Naive thymus-derived CD8-positive, alpha-beta T cell (primary cell): ENCODE measurements around the gene BARHL1. TPM values are rescaled to one million over a fixed set of nuclear protein-coding genes. Genes with fewer than 3 reads are reported as not detected.

Experiments used
- ATAC-seq, 2 donors: fragments of 150-1000 bp; cut with Tn5 transposase in 1 of 2; sonication (Bioruptor Pico), chemical (Tn5 transposase) in 1 of 2; 1 replicate in 1 of 2; 2 replicates in 1 of 2; pipeline ENCODE4 v1.10.0; 2021; ENCODE audit warnings: mild to moderate bottlenecking in 2 of 2, moderate library complexity in 2 of 2
- POLR2A ChIA-PET: fragments of 350-600 bp; sonication (Branson Sonifier 250); formaldehyde crosslinking; loops from one replicate; lab custom pipeline; 2021; ENCODE audit warnings: antibody characterized with exemption; lab: Charles Lee
- DNase-seq, 10 donors: peaks; one replicate each; pipeline versions ENCODE4 v3.0.0 to v3.0.0-alpha.2; 2020 to 2022
- H3K27ac Mint-ChIP-seq, 10 donors: one replicate each; pipeline ENCODE4 v1.8.0; 2020 to 2022; ENCODE audit warnings: mild to moderate bottlenecking in 10 of 10, mixed read lengths in 10 of 10, moderate library complexity in 4 of 10, inconsistent platforms in 1 of 10
- H3K27me3 Mint-ChIP-seq, 5 donors: one replicate each; pipeline ENCODE4 v1.8.0; 2021 to 2022; ENCODE audit warnings: mixed read lengths in 5 of 5
- H3K36me3 Mint-ChIP-seq, 3 donors: one replicate each; pipeline ENCODE4 v1.8.0; 2020 to 2022; ENCODE audit warnings: mixed read lengths in 3 of 3, mild to moderate bottlenecking in 2 of 3, inconsistent platforms in 1 of 3
- H3K4me1 Mint-ChIP-seq, 4 donors: one replicate each; pipeline ENCODE4 v1.8.0; 2021 to 2022; ENCODE audit warnings: mixed read lengths in 4 of 4
- H3K4me3 Mint-ChIP-seq, 10 donors: one replicate each; pipeline ENCODE4 v1.8.0; 2020 to 2022; ENCODE audit warnings: mild to moderate bottlenecking in 10 of 10, mixed read lengths in 10 of 10, moderate library complexity in 6 of 10, inconsistent platforms in 1 of 10
- H3K9me3 Mint-ChIP-seq, 9 donors: one replicate each; pipeline ENCODE4 v1.8.0; 2020 to 2022; ENCODE audit warnings: mixed read lengths in 9 of 9, mild to moderate bottlenecking in 3 of 9, inconsistent platforms in 1 of 9, moderate library complexity in 1 of 9
- polyA plus RNA-seq, 3 donors: library from polyadenylated mRNA; unstranded; fragments of 300-500 nt; fragmentation: Illumina TruSeq; gene quantifications; one replicate each; pipeline ENCODE4 v1.2.3, GENCODE V29; 2021
- total RNA-seq, 8 experiments: library from RNA in 2 of 8; stranded (reverse) in 2 of 8; gene quantifications; one replicate each; pipeline ENCODE4 v1.2.3 and lab custom pipeline; 2021 to 2026

Gene BARHL1
- total and polyA plus RNA-seq, 5 experiments from 2014 or later: not detected

DNA sequence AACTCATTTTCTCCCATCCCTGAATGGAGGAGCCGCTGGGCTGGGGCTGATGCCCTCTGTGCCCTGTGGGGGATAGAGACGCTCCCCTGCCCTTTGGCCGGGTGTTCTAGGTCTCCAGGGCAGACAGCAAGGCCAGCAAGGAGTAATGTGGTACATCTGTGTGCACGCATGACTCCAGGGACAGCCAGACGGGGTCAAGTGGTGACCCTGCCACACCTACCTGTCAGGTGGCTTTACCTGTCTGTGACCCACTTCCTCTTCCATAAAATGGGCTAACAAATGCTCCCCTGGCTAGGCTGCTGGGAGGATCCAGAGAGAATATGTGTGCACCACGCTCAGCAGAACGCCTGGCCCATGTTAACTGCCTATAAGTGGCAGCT is 35.4 kb upstream of the BARHL1 start:
- ATAC-seq (no peak), DNase-seq (peak in 1 of 10 donors; percentile 37)
- Mint-ChIP-seq H3K36me3 (no peaks in the 10 kb centered on the region), H3K9me3 (no peaks in the 10 kb centered on the region), H3K27me3 (peaks cover 0 to 35% (median 6%) of the 10 kb centered on the region in 5 donors), H3K4me3 (no peak overlapping the region), H3K4me1 (peaks cover 0 to 1% (median 0%) of the 10 kb centered on the region in 4 donors), H3K27ac (no peak overlapping the region)
- POLR2A ChIA-PET: no interaction called here

DNA sequence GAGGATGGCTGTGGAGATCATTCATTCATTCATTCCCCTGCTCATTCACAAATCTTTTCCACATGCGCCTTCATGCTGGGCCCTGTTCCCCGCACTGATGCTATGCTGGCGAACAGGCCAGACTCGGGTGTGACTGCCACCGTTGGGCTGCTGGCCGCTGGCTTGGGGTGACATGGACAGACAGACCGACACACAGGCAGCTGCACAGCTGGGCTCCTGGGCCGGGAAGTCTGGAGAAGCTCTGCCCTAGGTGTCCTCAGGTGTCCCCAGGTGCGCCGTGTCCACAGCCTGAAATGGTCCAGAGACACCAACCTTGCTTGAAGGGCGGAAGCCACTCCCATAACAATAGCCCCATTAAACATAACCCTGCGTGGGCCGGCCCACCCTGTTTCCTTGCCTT is 35.0 kb upstream of the BARHL1 start:
- DNase-seq (no peak), ATAC-seq (no peak)
- Mint-ChIP-seq H3K27me3 (peaks cover 0 to 39% (median 6%) of the 10 kb centered on the region in 5 donors), H3K4me3 (no peak overlapping the region), H3K36me3 (peaks cover 0 to 2% (median 0%) of the 10 kb centered on the region in 3 donors), H3K9me3 (no peaks in the 10 kb centered on the region), H3K27ac (peak overlapping the region in 1 of 10 donors; percentile 25), H3K4me1 (peaks cover 0 to 1% (median 0%) of the 10 kb centered on the region in 4 donors)
- POLR2A ChIA-PET: no interaction called here

DNA sequence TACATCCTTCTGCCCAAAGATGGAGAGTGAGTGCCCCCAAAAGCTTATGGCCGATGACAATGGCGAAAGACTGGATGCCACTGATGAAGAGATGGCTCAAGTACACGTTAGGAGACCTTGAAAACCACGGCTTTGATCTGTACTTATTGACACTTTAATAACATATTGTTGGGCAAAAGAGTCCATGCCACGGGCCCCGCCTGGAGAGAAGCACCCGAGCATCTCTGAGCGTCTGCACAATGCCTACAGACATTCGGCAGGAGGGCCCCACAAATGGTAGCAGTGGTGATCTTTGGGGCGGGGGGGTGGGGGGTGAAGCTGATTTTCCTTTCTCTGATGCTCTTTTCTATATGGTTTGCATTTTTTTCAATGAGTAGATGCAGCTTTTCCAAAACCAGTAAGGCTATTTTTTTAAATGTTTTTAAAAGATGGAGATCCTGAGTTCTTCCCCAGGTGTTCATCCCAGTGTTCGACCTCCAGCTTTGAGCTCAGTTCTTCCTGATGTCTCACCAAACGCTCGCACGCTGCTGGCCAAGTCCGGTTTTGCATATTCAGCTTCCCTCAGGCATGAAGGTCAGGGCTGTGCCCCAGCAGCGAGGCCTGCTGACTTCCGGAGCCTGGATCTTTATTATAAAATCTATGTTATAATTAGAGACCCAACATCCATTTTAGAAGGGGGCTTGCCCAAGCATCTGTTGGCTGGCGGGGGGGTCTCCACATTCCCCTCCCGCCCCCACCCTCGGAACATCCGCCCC is 34.3 kb upstream of the BARHL1 start:
- DNase-seq: no peak
- H3K4me1 Mint-ChIP-seq: peaks cover 0 to 1% (median 0%) of the 10 kb centered on the region in 4 donors
- H3K36me3 Mint-ChIP-seq: peaks cover 0 to 2% (median 2%) of the 10 kb centered on the region in 3 donors
- no peak overlapping the region for H3K27ac Mint-ChIP-seq
- no peak overlapping the region for H3K4me3 Mint-ChIP-seq
- peaks cover 0 to 39% (median 6%) of the 10 kb centered on the region in 5 donors for H3K27me3 Mint-ChIP-seq
- POLR2A ChIA-PET: no interaction called here
- no peaks in the 10 kb centered on the region for H3K9me3 Mint-ChIP-seq
- ATAC-seq: no peak

DNA sequence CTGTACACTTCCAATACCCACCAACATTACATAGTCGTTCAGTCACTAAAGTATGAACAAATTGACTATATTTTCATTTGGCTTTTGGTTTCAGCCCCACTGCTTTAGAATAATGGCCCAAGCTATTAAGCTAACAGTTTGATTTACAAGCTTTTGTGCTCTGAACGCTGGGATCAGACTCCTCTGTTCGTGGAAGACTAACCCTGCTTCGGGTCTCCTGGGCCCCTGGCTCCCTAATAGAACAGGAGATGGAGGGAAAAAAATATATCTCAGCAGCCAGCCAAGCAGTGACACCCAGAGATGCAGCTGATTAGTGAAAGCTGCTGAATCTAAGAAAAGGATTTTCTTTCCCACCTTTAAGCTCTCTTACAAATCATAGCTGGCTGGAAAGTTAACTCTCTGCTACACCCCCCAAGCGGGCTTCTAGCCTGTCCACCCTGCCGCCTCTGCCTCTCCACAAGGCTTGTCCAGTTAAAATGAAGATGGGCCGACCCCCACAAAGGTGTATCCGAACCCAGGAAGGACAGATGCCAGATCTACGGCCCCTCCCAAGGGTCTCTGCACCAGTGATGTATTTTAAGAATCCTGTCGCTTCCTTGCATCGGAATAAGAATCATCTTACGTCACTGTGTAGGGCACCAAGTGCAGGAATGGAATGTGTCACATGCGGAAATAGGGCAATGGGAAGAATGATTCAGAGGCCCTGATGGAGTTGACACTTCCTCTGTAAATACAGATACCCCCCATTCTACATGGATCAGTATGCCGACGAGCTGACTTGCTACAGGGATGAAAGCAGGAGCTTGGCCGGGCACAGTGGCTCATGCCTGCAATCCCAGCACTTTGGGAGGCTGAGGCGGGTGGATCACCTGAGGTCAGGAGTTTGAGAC is 33.4 kb upstream of the BARHL1 start:
- Mint-ChIP-seq H3K36me3 (peaks cover 0 to 2% (median 2%) of the 10 kb centered on the region in 3 donors), H3K27me3 (peaks cover 0 to 39% (median 6%) of the 10 kb centered on the region in 5 donors)
- ATAC-seq: no peak

DNA sequence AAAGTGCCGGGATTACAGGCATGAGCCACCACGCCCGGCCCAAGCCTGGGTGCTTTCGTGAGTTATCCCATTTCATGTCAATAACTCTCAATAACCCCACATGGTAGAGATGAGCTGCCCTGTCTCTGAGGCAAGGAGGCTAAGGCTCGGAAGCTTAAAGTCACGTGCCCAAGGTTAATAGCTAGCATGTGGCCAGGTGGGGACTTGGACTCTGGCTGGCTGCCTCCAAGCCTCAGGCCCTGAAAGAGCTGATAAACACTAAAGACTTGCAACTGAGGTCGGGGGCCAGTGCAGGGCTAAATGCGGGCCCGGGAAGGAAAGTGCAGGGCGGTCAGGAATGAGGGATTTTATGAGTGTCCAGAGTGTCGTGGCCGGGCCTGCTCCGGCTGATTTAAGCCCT is 30.9 kb upstream of the BARHL1 start:
- ATAC-seq: no peak
- Mint-ChIP-seq H3K4me1 (peaks cover 0 to 1% (median 0%) of the 10 kb centered on the region in 4 donors), H3K4me3 (no peak overlapping the region), H3K27ac (no peak overlapping the region), H3K36me3 (peaks cover 0 to 2% (median 2%) of the 10 kb centered on the region in 3 donors), H3K27me3 (peaks cover 0 to 23% (median 7%) of the 10 kb centered on the region in 5 donors), H3K9me3 (peaks cover 0 to 3% (median 0%) of the 10 kb centered on the region in 9 donors)
- DNase-seq: no peak
- POLR2A ChIA-PET: no interaction called here

More for the DNA sequence above, 33.4 kb upstream of the BARHL1 start:
- no peak for DNase-seq
- H3K4me1 Mint-ChIP-seq: peaks cover 0 to 1% (median 0%) of the 10 kb centered on the region in 4 donors
- no peak overlapping the region for H3K4me3 Mint-ChIP-seq
- POLR2A ChIA-PET: no interaction called here
- no peaks in the 10 kb centered on the region for H3K9me3 Mint-ChIP-seq
- no peak overlapping the region for H3K27ac Mint-ChIP-seq

DNA sequence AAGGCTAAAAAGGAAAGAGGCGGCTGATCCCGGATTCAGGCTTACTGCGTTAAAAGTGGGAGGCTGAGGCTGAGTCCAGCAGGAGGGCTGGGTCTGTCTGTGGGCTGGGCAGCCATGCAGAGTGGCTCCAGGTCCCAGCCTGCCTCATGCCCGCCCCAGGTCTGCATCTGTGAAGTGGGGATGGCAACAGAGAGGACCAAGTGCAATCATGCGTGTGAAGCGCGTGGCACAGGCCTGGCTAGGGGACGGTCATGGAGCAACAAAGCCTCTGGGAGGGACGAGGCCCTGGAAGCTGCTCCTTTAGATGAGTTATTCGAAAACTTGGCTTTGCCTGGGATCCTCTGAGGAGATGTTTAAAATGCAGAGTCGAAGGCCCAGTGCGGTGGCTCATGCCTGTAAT is 30.4 kb upstream of the BARHL1 start:
- H3K27me3 Mint-ChIP-seq: peaks cover 3 to 25% (median 7%) of the 10 kb centered on the region in 5 donors
- peaks cover 0 to 3% (median 0%) of the 10 kb centered on the region in 9 donors for H3K9me3 Mint-ChIP-seq
- no peak overlapping the region for H3K27ac Mint-ChIP-seq
- DNase-seq: no peak
- peaks cover 0 to 1% (median 0%) of the 10 kb centered on the region in 4 donors for H3K4me1 Mint-ChIP-seq
- peaks cover 0 to 2% (median 2%) of the 10 kb centered on the region in 3 donors for H3K36me3 Mint-ChIP-seq
- H3K4me3 Mint-ChIP-seq: no peak overlapping the region
- POLR2A ChIA-PET: no interaction called here
- no peak for ATAC-seq

DNA sequence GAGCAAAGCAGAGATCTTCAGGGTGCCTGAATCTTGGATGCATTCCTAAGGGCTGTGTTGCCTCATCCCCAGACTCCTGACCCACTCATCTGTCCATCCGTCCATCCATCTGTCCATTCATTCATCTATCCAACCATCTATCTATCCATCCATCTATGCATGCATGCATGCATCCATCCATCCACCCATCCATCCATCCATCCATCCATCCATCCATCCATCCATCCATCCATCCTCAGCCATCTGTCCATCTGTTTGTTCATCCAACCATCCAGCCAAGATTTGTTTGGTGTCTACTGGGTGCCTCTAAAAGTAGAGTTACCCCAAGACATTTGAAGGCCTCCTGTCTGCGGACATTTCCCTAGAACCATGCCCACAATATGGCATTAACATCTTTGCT is 27.7 kb upstream of the BARHL1 start:
- no peak for ATAC-seq
- Mint-ChIP-seq H3K4me3 (no peak overlapping the region), H3K9me3 (peaks cover 0 to 9% (median 5%) of the 10 kb centered on the region in 9 donors), H3K27ac (no peak overlapping the region), H3K4me1 (no peaks in the 10 kb centered on the region), H3K27me3 (peaks cover 11 to 28% (median 21%) of the 10 kb centered on the region in 5 donors), H3K36me3 (peaks cover 2 to 11% (median 11%) of the 10 kb centered on the region in 3 donors)
- no peak for DNase-seq
- POLR2A ChIA-PET: no interaction called here

DNA sequence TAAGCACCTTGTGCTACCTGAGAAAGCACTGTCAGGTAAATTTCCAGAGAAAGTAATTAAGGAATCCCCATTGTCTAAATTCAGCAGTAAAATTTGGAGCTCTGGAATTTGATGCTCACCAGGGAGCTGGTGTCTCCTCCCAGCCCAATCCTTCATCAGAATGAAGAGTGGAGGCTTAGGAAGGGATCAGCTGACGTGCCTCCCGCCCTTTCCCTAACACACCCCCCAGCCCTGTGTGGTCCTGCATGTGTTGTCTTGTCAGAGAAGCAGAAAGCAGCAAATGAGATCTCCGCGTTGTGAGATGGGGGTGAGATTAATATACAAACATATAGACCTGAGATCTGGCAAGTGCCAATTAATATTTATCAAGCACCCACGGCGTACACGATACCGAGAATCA is 26.9 kb upstream of the BARHL1 start:
- H3K27ac Mint-ChIP-seq: no peak overlapping the region
- no peak overlapping the region for H3K4me3 Mint-ChIP-seq
- POLR2A ChIA-PET: no interaction called here
- DNase-seq: no peak
- peaks cover 0 to 13% (median 5%) of the 10 kb centered on the region in 9 donors for H3K9me3 Mint-ChIP-seq
- H3K27me3 Mint-ChIP-seq: peaks cover 13 to 29% (median 26%) of the 10 kb centered on the region in 5 donors
- no peaks in the 10 kb centered on the region for H3K4me1 Mint-ChIP-seq
- H3K36me3 Mint-ChIP-seq: peaks cover 2 to 13% (median 11%) of the 10 kb centered on the region in 3 donors
- no peak for ATAC-seq

DNA sequence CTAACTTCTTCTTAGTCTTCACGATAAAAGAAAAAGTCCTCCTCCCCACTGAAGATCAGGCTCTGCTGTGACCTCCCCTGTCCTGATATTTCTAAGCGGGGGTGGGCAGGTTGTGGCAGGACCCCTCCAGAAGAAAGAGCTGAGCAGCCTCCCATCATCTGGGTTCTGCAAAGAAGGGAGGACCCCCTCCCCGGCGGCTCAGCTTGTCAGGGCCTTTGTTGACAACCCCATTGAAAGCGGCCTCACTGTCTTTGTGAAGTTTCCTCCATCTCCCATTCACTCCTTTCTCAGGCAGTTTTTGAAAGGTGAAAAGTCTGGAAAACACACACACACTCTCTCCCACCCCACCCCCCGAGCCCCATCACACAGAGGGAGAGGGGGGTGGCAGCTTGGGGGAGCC is 26.2 kb upstream of the BARHL1 start:
- no peak for ATAC-seq
- Mint-ChIP-seq H3K9me3 (peaks cover 0 to 13% (median 5%) of the 10 kb centered on the region in 9 donors), H3K27me3 (peaks cover 12 to 33% (median 27%) of the 10 kb centered on the region in 5 donors), H3K36me3 (peaks cover 2 to 15% (median 11%) of the 10 kb centered on the region in 3 donors), H3K4me3 (no peak overlapping the region), H3K4me1 (no peaks in the 10 kb centered on the region), H3K27ac (no peak overlapping the region)
- DNase-seq: no peak
- POLR2A ChIA-PET: no interaction called here

DNA sequence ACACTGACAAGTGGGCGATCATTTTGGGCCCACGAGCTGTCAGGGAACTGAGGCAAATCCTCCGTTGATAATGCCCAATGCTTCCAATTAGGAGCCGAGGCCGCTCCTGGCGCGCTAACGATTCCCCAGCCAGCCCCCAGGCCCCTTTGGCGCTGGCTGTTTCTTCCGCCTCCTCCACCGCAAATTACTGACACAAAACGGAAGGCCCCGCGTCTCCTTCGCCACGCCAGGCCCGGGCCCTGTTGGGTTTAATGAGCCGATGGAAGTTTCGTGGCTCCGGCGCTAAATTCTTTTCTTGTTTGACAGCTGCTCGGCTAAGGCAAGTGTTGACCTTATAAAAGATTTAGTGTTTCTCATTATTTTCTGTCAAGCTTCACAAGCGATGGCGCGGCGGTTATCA is 25.7 kb upstream of the BARHL1 start:
- DNase-seq: no peak
- H3K27ac Mint-ChIP-seq: no peak overlapping the region
- H3K9me3 Mint-ChIP-seq: peaks cover 0 to 13% (median 5%) of the 10 kb centered on the region in 9 donors
- no peak for ATAC-seq
- no peaks in the 10 kb centered on the region for H3K4me1 Mint-ChIP-seq
- H3K4me3 Mint-ChIP-seq: no peak overlapping the region
- H3K27me3 Mint-ChIP-seq: peaks cover 12 to 38% (median 29%) of the 10 kb centered on the region in 5 donors
- POLR2A ChIA-PET: no interaction called here
- H3K36me3 Mint-ChIP-seq: peaks cover 2 to 15% (median 11%) of the 10 kb centered on the region in 3 donors

DNA sequence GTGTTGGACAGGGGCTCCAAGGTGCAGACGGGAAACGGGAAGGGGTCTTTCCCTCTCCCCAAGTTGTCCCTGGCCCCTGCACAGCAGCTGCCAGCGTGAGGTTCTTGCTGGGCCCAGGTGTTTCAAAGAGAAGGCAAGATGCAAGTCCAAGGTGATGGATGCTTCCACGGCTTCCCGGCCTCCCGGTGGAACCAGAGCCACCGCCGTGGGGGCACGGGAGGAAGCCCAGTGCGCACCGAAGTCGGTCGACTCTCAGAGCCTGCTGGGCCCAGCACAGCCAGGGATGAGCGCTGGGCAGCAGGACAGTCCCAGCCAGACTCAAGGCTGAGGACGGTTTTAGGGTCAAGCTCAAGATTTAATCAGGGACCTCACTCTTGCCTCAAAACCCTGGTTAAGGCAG is 25.2 kb upstream of the BARHL1 start:
- ATAC-seq: no peak
- peaks cover 0 to 13% (median 5%) of the 10 kb centered on the region in 9 donors for H3K9me3 Mint-ChIP-seq
- H3K27ac Mint-ChIP-seq: no peak overlapping the region
- POLR2A ChIA-PET: no interaction called here
- H3K4me1 Mint-ChIP-seq: no peaks in the 10 kb centered on the region
- H3K4me3 Mint-ChIP-seq: no peak overlapping the region
- H3K36me3 Mint-ChIP-seq: peaks cover 2 to 15% (median 11%) of the 10 kb centered on the region in 3 donors
- H3K27me3 Mint-ChIP-seq: peaks cover 14 to 38% (median 31%) of the 10 kb centered on the region in 5 donors
- DNase-seq: no peak

DNA sequence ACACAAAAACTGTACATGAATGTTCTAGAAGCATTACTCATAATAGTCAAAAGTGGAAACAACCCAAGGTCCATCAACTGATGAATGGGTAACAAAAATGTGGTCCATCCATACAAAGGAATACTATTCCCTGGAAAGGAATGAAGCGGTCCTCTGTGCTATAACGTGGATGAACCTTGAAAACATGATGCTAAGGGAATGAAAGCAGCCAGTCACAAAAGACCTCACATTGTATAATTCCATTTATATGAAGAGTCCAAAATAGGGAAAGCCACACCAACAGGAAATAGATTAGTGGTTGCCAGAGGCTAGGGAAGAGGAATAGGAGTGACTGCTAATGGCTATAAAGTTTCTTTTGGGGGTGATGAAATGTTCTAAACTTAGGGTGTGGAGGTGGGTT is 22.7 kb upstream of the BARHL1 start:
- Mint-ChIP-seq H3K4me3 (no peak overlapping the region), H3K27ac (no peak overlapping the region), H3K9me3 (peaks cover 0 to 13% (median 5%) of the 10 kb centered on the region in 9 donors), H3K36me3 (peaks cover 0 to 15% (median 9%) of the 10 kb centered on the region in 3 donors), H3K4me1 (no peaks in the 10 kb centered on the region), H3K27me3 (peaks cover 12 to 52% (median 37%) of the 10 kb centered on the region in 5 donors)
- no peak for ATAC-seq
- POLR2A ChIA-PET: interaction anchor here (0.6 kb wide), 1 partner anchor 1955 kb away, joined by 4 read pairs; no protein-coding TSS in a partner anchor
- no peak for DNase-seq
